ENCODE results near the gene FLNC. TPM values are rescaled to one million over a fixed set of nuclear protein-coding genes. Genes with fewer than 3 reads are reported as not detected.

FLNC gene
- total RNA-seq, 4 donors from 2014 or later = 16.5 to 126 (median 105) TPM

DNA sequence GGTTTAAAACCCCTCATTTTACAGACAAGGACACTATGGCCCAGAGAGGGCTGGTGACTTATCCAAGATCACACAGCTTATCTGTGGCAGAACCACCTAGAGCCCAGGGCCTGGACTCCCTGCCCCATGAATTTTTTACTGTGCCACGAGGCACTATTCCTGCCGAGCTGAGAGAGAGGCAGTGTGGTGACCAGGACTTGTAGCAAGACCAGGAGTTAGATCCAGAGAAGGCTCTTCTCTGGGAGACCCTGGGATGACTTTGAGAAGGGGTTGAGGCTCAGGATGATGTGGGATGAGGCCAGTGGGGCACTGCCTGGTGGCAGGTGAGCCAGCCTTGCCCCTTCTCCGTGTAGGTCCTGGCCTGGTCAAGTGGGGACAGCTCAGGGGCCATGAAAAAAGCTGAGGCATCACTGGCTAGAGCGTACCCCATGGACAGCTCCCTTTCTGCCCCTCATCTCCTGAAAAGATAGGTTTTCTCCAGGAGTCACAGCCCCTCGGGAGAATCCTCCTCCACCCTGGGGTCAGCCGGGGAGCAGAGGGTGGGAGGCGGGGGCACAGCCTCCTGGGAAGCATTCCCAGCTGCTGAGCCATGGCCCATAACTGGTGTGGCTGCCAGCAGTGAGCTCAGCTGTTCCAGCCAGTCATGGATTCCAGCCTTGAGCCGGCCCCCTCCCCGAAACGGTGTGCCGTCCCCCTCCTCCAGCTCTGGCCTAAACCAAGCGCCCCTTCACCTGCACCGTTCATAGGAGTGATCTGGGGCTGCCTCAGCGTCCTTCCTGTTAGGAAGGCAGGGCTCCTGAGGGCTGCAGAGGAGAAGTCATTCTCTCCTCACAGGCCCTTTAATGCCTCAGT is 5.8 kb downstream of the FLNC start:
- Histone ChIP-seq H3K27ac (peak overlapping the region; percentile 92 to 94), H3K36me3 (no peaks in the 10 kb centered on the region), H3K9me3 (no peaks in the 10 kb centered on the region), H3K4me1 (peaks cover 6 to 10% of the 10 kb centered on the region in 2 donors), H3K27me3 (no peaks in the 10 kb centered on the region), H3K4me3 (no peak overlapping the region)
- DNase-seq = peak; percentile 70 to 75
- intact Hi-C loops (cut with DNase I; ENCODE audit: low total_unique reads) = no loop called here
- TF ChIP-seq, protein P1, sequence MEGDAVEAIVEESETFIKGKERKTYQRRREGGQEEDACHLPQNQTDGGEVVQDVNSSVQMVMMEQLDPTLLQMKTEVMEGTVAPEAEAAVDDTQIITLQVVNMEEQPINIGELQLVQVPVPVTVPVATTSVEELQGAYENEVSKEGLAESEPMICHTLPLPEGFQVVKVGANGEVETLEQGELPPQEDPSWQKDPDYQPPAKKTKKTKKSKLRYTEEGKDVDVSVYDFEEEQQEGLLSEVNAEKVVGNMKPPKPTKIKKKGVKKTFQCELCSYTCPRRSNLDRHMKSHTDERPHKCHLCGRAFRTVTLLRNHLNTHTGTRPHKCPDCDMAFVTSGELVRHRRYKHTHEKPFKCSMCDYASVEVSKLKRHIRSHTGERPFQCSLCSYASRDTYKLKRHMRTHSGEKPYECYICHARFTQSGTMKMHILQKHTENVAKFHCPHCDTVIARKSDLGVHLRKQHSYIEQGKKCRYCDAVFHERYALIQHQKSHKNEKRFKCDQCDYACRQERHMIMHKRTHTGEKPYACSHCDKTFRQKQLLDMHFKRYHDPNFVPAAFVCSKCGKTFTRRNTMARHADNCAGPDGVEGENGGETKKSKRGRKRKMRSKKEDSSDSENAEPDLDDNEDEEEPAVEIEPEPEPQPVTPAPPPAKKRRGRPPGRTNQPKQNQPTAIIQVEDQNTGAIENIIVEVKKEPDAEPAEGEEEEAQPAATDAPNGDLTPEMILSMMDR (IDR thresholded peaks at IDR 0.05) = no peak
- no peak for TF ChIP-seq POLR2A (IDR thresholded peaks at IDR 0.05)

DNA sequence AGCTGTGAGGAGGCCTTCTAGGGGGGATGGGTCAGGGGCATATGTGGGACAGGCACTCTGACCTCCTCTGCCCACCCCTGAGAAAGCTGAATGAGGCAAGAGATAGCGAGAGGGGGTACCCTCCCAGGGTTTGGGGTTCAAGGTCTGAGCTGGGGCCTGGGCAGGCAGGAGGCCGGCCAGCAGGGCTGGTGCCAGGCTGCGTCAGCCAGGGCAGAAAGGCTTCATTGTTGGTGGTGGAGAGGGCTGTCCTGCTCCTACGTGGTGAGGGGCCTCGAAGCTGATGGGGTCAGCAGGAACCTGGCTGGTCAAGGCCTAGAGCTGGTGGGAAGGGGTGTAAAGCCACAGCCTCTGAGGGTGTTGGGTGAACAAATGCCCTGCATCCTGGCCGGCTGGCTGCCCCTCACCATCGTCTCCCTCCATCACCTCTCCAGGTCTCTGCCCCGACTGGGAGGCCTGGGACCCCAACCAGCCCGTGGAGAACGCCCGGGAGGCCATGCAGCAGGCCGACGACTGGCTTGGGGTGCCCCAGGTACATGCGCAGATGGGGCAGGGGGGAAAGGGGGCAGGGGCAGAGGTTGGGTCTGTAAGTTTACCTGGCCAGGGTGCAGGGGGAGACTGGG is 6.6 kb downstream of the FLNC start:
- no peaks in the 10 kb centered on the region for H3K27me3 ChIP-seq
- peak overlapping the region; percentile 92 to 94 for H3K27ac ChIP-seq
- peaks cover 6 to 10% of the 10 kb centered on the region in 2 donors for H3K4me1 ChIP-seq
- H3K9me3 ChIP-seq = no peaks in the 10 kb centered on the region
- peak; percentile 15 to 16 for DNase-seq
- H3K4me3 ChIP-seq = no peak overlapping the region
- TF ChIP-seq POLR2A (IDR thresholded peaks at IDR 0.05) = no peak
- TF ChIP-seq, protein P1 (IDR thresholded peaks at IDR 0.05) = no peak
- no peaks in the 10 kb centered on the region for H3K36me3 ChIP-seq
- intact Hi-C loops (cut with DNase I; ENCODE audit: low total_unique reads) = no loop called here

DNA sequence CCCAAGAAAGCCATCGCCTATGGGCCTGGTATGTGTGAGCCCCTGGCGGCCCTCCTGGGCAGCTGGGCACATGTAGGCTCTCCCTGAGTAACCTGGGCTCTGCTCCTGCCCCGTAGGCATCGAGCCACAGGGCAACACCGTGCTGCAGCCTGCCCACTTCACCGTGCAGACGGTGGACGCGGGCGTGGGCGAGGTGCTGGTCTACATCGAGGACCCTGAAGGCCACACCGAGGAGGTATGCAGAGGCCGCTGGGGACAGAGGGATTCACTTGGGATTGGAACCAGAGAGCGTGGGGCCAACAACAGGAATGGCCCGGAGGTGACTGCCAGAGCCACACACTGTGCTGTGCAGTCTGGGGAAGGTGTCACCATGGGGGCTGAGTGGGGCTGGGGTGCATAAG is 7.3 kb downstream of the FLNC start:
- no peak for DNase-seq
- Histone ChIP-seq H3K36me3 (no peaks in the 10 kb centered on the region), H3K27ac (peak overlapping the region in 1 of 2 donors; percentile 0), H3K4me3 (no peak overlapping the region), H3K4me1 (peaks cover 6 to 10% of the 10 kb centered on the region in 2 donors), H3K9me3 (no peaks in the 10 kb centered on the region), H3K27me3 (no peaks in the 10 kb centered on the region)
- intact Hi-C loops (cut with DNase I; ENCODE audit: low total_unique reads) = no loop called here
- TF ChIP-seq, protein P1 (IDR thresholded peaks at IDR 0.05) = no peak
- TF ChIP-seq POLR2A (IDR thresholded peaks at IDR 0.05) = no peak

DNA sequence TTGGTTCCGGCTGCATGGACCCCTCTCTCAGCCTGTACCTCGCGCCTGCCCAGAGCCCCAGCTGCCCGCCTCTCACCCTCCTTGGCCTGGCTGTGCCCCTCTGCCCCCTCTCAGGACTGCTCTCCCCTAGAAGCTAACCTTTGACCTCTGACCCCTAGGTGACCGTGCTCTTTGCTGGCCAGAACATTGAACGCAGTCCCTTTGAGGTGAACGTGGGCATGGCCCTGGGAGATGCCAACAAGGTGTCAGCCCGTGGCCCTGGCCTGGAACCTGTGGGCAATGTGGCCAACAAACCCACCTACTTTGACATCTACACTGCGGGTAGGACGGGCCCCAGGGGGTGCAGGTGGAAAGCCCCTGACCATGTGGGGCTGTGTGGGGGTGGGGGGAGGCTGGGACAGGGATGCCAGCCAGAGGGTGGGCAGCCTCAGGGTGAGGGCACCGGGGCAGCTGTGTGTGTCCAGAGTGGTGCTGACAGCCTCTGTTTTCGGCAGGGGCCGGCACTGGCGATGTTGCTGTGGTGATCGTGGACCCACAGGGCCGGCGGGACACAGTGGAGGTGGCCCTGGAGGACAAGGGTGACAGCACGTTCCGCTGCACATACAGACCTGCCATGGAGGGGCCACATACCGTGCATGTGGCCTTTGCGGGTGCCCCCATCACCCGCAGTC is 8.0 kb downstream of the FLNC start:
- intact Hi-C loops (cut with DNase I; ENCODE audit: low total_unique reads) = no loop called here
- peak; percentile 16 to 17 for DNase-seq

More for the DNA sequence above, 8.0 kb downstream of the FLNC start:
- no peaks in the 10 kb centered on the region for H3K36me3 ChIP-seq
- TF ChIP-seq POLR2A (IDR thresholded peaks at IDR 0.05) = no peak
- TF ChIP-seq, protein P1 (IDR thresholded peaks at IDR 0.05) = no peak
- H3K4me3 ChIP-seq = no peak overlapping the region
- H3K27ac ChIP-seq = peak overlapping the region in 1 of 2 donors; percentile 0
- H3K4me1 ChIP-seq = peaks cover 6 to 10% of the 10 kb centered on the region in 2 donors
- H3K9me3 ChIP-seq = no peaks in the 10 kb centered on the region
- H3K27me3 ChIP-seq = no peaks in the 10 kb centered on the region

All from uterus (tissue), 4 donors.